ENCODE data around the gene PDE7B. TPM values are rescaled to one million over a fixed set of nuclear protein-coding genes. Genes with fewer than 3 reads are reported as not detected.
A peak's percentile ranks its signal among the peaks of the same experiment; 100 is the strongest.
"Not testable (repeated sequence)": the region's sequence is repeated elsewhere in the genome, so short reads cannot be mapped to it uniquely, and the experiment has no call there.

Gene PDE7B
- total RNA-seq, 1 donor from 2014 or later: 0.68 TPM

DNA sequence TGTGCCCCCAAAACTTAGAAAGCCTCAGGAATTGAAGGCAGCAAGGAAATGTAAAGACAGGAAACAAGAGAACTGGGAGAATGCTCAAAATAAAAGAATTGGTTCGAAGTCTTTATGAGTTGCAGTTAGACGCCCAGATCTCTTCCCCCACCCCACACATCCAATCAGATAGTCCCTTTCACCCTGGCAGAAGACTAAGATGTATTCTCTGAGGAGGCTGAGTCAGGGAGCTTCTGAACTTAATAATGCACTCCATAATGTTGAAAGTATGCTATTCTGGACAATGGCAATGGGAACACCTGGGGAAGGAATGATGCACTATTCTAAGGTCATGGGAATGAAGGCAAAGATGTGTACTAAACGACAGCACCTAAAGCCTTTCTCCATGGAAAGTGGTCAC lies 225.0 kb downstream of the PDE7B start:
- no peak for ATAC-seq

- ATAC-seq: no peak
Measured at GRCh38 chr6:136077834-136078576, 226.5 kb downstream of the PDE7B start.

GRCh38 chr6:136079701-136080565 lies 228.4 kb downstream of the PDE7B start:
- no peak for ATAC-seq

DNA sequence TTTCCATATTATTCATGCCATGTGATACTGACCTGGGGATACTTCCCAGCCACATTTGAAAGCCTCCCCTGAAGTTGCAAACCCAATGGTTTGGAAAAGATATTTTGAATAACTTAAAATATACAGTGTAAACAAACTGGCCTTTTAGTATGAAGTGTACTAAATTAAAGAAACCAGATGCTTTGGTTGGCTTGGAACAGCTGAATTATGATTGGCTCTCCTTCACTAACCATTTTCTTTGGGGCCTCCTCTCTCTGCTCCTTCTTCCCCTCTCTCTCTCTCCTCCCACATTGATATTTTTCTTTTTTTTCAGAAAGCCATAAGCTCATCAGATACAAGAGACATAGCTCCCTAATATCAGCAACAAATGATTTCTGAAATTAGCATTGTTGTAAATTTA lies 232.0 kb downstream of the PDE7B start:
- no peak for ATAC-seq

- ATAC-seq: no peak
Measured at GRCh38 chr6:136084403-136084802, 232.9 kb downstream of the PDE7B start.

DNA sequence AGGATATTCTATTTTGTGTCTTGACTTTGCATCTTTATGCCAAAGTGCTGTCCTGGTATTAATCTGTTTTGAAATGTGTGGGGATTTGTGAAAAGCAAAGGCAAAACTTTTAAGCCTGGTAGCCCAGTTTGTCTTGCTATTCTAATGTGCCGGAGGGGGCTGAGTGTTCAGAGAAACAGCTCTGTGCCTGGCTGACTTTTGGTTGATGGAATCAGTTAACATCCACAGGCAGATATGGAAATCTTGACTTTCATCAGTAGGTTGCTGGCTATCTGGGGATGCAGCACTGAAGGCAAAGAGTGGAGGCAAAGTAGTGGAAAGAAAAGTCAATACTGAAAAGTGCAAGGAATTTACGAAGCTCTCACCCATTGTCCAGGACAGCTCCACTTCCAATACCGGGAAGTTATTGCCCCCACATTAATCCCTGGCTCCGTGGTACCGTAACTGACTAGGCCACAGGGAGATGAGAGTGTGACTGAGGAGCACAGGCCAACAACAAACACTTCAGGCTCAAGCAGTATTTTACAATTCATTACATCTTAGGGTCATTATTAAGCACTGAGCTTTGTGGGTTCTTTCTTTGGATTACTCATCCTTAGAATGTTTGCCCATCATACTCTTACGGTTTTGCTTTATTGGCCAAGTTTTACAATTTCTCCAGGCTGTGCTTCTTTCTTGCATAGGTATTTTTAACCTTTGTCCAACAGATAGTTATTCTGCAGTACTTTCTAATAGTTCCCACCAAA lies 234.0 kb downstream of the PDE7B start:
- ATAC-seq: no peak

DNA sequence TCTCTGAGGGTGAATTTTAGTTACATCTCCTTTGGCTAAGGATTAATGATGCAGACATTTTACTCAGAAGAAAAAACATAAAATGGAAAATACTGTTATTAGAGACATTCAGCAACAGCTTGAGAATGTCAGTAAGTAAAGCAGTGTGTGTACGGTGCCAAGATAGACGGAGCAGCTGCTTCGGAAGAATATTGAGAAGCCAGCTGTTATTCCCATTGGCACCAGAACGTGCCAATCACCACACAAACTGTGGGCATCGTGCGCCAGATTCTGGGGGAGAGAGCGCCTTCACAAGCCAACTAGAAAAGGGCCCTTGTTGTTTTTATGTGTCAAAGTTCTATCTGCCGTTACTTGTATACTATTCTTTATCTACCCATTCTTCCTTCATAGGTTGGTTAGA lies 235.2 kb downstream of the PDE7B start:
- no peak for ATAC-seq

DNA sequence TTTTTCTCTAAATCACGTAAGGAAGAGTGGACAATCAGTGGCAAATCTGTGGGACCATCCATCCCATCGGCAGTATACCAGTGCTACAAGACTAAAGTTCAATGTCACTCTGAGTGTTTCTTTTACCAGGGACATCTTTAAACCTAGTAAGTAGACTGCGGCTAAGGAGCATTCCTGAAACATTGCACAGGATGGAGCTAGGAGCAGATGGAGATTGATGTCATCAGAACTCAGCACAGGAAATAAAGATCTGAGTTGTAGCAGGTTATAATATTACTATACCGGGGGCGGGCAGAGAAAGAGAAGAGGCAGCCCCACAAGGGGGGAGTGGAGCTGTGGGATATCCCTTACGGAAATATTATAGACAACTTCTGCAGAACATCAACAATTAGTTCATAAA lies 236.5 kb downstream of the PDE7B start:
- no peak for ATAC-seq

DNA sequence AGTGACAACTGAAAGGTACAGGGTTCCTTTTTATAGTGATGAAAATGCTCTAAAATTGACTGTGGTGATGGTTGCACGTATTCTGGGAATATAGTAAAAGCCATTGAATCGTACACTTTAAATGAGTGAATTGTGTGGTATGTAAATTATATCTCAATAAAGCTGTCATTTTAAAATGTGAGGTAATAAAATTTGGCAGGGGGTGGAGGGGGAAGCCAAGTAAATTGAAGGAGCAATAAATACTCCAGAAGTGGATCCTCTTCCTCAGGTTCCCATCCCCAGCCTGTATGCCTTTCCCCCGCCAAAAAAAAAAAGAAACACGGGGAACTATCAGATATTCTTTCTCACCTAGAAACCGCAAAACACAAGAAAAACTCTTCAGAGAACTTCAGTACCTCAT lies 237.2 kb downstream of the PDE7B start:
- no peak for ATAC-seq

- ATAC-seq: no peak
Measured at GRCh38 chr6:136089876-136090275, 238.4 kb downstream of the PDE7B start.

DNA sequence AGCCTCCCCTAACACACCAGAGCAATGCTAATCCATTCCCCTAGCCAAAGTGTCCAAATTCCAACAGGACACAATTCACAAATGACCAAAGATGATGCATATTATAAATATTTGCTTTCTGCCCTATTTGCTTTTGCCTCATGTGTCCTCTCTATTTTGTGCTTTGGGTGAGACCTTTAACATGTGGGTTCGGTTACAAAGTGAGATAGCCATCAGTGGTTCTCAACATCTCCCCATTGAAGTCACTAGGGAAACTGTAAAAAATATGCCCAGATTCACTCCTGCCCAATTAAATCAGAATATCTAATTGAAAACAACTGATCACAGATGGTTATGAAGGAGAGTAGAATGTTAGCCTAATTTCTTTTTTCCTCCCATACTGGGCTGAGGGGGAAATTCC lies 239.4 kb downstream of the PDE7B start:
- no peak for ATAC-seq

GRCh38 chr6:136092897-136093296 lies 241.4 kb downstream of the PDE7B start:
- no peak for ATAC-seq

GRCh38 chr6:136093835-136094234 lies 242.3 kb downstream of the PDE7B start:
- ATAC-seq: no peak

DNA sequence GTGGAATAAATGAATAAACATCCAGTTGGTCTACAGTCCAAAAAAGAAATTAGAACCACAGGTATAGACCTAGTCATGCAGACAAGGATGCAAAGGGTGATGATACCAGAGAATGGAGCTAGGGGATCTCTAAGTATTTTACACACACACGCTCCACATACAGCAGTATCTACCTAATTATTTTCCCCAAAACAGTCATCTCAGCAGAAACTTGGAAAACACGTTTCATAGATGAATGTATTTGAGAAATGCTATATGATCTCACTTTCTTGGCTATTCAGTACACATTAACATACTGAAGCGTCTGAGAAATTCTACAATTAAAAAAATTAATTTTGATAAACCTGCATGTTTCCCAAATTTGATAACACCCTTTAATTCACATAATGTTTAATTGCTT lies 243.3 kb downstream of the PDE7B start:
- no peak for ATAC-seq

DNA sequence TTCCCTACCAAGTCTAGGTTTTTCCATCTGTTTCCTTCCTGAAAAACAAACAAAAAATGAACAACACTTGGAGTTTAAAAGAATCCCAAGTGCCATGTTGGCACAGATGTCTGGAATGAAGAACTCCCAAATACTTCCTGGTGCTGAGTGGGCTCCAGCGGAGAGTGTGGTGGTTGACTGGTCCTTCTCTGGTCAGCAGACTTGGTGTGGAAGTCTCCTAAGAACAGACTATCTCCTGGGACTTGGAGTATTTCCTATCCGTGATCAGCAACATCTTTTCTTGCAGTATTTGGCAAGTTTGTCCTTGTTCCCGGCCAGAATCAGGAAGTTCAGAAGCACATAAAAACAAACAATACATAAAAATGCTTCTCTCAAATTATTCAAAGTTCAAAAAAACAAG lies 244.5 kb downstream of the PDE7B start:
- ATAC-seq: no peak

GRCh38 chr6:136102991-136103688 lies 251.6 kb downstream of the PDE7B start:
- ATAC-seq: no peak

DNA sequence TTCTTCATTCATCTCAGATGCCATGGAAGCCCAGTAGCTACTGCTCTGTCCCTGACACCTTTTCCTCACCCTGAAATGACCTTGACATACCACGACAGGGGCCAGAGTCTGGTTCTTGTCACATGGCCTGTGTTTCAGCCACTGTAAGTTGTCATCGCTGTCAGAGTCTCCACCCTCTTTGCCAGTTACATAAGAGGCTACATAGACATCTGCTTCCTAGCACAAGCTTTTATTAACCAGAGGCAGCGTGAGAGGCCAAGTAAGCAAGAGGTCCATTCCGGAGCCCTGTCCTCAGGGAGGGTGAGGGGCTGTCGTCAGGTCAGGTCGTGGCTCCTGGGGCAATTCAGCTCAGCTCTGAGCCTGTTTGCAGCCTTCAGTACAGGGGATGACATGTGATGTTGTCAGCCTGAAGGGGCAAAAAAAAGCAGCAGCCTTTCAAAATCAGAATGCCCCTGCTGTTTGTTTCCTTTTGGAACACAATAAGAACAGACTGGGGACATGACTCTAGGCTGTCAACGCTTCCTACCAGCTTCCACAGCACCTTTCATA lies 252.3 kb downstream of the PDE7B start:
- ATAC-seq: no peak

DNA sequence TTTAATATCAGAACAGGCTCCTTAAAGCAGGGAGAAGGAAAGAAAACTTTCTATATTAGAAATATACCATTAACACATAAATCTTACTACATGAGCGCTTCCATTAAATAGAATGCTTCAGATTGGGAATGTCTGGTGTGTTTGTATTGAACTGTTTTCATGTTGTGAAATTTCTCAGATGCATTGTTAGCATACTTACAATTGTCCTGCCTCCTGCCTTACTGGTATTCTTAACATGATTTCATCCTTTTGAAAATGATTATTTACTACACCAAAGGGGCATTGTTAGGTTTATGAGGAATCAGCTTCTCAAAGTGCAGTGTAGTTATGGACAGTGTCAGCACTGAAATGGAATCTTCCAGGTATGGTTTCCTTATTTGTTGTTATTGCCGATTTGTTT lies 253.1 kb downstream of the PDE7B start:
- ATAC-seq: no peak

DNA sequence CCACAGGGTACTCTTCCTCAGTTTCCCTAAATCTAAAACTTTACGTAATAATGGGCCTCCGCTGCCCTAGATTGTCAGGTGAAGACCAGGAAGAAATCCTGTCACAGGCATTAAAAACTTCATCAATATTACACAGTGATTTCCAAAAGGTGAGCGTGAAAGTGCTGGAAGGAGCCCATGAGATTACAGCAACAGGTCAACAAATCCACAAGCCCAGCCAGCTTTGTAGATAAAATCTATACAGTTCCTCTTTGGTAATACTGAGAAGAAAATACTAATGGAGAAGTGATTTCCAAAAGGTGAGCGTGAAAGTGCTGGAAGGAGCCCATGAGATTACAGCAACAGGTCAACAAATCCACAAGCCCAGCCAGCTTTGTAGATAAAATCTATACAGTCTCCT lies 254.3 kb downstream of the PDE7B start:
- ATAC-seq: not testable (repeated sequence)

DNA sequence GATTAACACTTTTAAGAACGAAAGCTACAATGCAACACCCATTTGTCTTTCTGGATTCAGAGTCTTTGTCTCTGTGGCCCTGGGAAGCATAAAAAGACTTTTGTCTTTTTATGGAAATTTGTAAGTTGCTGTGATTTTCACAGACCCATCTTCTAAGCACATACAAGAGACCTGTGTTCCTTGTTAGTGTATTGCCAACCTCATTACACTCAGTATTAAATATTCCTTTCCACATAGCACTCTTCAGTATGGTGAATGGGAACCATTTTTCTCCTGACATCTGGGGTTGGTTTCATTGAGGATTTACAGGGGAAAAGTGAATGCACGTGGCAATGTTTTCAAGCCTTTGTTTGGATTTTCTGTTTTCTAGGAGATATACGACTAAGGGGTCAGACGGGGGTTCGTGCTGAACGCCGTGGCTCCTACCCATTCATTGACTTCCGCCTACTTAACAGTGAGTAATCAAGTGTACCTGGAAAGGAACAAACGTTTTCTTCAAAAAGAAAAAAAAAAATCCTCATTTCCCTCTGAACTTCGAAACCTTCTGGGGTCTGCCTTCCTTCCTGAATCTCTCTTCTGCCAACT lies 257.0 kb downstream of the PDE7B start:
- peak; percentile 28 for ATAC-seq

DNA sequence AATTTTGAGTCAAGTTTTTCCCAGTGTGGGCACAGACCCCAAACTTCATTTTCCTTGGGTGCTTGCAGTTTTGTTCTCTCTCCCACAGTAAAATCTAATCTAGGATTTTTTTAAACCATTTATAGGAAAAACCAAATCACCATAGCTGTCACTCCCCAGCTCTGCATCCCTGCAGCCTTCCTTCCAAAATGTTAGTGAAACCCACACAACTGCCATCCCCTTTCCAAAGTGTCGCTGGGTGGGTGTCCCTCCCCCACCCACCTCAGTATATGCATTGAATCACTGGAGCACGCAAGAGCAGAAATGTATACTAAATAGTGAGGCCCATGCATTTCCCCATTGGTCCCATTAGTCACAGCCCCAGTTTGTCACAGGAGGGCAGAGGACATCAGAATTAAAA lies 260.3 kb downstream of the PDE7B start:
- no peak for ATAC-seq

DNA sequence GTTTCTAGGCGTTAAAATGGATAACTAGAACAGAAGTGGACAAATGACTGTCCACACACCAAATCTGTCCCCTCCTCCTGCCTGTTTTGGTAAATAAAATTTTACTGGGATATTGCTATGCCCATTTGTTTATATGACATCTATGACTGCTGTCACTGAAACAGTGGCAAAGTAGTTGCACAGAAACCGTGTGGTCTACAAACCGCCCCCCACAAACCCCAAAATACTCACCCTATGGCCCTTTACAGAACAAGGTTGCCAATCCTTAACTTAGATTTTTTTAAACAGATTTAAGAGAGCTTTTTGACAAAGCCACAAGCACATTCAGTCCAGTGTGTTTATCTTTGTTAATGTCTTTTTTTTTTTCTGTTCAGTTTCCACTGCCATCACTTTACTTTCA lies 260.8 kb downstream of the PDE7B start:
- no peak for ATAC-seq
